AML-193 (cell line): ENCODE measurements around the gene MORN1.
"Not testable (repeated sequence)": the region's sequence is repeated elsewhere in the genome, so short reads cannot be mapped to it uniquely, and the experiment has no call there.

ENCODE experiments used
- DNase-seq, 2 experiments: peaks; one replicate each; lab custom pipeline; 2025; lab: John Stamatoyannopoulos, UW

The MORN1 gene

GRCh38 chr1:2337081-2337480, 54.3 kb downstream of the MORN1 start:
- DNase-seq = no peak

DNA sequence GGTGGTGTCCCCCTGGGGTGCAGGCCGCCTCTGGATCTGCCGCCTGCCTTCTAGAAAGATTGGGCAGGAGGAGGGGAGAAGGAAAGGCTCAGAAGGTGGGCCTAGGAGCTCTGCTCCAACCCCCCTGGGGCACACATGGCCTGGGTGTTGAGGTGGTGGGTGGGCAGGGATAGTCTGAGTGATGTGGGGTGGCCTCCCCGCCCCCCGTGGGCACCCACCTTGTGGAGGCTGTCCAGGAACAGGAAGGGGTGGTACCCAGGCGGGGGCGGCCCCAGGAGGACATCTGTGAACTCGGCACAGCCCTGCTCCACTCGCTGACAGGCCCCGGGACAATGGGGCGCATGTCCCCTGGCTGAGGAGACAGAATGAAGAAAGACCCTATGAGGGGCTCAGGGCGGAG, 54.9 kb downstream of the MORN1 start:
- DNase-seq = no peak

DNA sequence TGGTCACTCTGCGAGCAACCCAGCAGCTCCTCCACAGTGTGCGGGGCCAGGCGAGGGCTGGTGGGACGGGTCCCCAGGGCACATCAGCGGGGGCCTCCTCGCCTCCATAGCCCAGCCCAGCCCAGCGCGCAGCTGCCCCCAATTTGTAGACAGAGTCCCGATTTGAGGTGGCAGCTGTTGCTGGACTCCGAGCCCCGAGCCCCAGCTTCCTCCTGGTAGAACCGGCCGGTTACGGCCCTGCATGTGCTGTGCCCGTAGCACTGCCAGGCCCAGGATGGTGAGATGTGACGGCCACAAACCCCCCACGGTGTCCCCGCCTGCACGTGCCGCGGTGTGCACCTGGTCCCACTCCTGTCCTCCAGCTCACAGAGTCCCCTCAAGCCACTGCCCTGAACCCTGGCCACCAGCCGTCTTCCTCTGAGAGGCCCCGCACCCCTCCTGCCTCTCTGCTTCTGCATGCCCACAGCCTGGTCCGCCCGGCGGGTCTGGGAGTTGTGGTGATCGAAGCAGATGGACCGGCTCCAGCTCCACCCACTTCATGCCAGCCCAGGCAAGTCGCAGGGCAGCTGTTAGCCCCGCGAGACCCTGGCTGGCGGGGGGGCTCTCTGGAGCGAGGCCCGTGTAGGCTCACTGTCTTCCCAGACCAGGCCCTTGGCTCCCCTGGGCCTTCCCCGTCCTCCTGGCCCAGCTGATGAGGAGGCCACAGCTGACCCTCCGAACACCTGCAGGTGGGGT, 55.5 kb downstream of the MORN1 start:
- no peak for DNase-seq

DNA sequence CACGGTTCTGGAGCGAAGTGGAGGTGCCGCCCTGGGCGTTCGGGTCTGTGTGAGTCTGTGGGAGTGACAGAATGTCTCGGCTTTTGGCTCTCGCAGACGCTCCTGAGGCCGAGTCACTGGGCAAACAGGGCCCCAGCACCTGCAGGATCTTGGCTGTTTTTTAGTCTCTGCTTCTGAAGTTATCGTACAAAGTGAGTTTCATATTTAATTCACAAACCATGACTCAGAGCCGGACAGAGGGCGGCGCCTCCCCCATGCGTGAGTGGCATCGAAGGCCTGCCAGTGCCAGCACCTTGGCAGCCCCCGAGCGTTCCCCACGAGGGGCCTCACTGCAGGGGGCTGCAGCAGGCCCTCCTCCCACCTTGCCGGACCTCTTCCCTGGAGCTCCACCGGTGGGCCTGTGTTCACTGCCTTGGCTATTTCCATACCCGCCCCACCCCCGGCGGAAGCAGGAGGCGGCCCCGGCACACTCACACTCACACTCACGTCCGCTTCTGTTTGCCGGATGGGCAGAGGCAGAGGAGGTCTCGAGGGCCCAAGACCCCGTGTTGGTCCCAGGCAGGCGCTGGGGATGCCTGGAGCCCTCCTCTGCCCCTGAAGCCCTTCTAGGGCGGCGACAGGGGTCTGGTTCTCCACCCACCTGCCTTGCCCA, 56.3 kb downstream of the MORN1 start:
- no peak for DNase-seq

- DNase-seq = no peak
Observed at GRCh38 chr1:2334366-2334765, 57.0 kb downstream of the MORN1 start.

DNA sequence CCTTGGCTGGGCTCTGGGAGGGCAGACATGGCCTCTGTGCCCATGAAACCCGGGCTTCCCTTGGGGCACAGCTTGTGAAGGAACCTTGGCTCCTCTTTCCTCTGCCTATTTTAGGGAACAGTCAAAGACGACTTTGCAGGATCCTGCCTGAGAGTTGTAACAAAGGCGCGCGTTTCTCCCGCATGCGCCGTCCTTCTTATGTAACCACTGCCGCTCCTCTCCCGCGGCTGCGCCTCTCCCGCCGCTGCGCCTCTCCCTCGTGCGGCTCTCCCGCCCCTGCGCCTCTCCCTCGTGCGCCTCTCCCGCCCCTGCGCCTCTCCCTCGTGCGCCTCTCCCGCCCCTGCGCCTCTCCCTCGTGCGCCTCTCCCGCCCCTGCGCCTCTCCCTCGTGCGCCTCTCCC, 59.8 kb downstream of the MORN1 start:
- not testable (repeated sequence) for DNase-seq

- no peak for DNase-seq
Observed at GRCh38 chr1:2331200-2331544, 60.2 kb downstream of the MORN1 start.

- no peak for DNase-seq
Observed at GRCh38 chr1:2330519-2331199, 60.7 kb downstream of the MORN1 start.

DNA sequence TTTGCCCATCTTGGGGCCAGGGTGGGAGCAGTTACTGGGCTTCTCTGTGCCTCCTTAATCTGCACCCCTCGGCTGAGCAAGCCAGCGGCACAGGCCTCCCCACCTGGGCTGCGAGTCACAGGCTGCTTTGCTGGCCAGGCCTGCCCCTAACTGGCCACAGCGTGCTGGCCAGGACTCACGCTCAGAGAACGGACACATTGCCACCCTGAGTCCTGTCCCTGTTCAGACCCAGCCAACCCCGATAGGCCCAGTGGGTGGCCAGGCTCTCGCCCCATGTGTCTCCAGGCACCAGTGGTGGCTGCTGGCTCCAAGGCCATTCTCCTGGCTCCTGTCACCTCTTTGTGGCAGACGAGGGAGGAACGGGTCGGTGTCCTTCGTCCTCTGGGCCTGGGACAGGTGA, 61.3 kb downstream of the MORN1 start:
- no peak for DNase-seq

DNA sequence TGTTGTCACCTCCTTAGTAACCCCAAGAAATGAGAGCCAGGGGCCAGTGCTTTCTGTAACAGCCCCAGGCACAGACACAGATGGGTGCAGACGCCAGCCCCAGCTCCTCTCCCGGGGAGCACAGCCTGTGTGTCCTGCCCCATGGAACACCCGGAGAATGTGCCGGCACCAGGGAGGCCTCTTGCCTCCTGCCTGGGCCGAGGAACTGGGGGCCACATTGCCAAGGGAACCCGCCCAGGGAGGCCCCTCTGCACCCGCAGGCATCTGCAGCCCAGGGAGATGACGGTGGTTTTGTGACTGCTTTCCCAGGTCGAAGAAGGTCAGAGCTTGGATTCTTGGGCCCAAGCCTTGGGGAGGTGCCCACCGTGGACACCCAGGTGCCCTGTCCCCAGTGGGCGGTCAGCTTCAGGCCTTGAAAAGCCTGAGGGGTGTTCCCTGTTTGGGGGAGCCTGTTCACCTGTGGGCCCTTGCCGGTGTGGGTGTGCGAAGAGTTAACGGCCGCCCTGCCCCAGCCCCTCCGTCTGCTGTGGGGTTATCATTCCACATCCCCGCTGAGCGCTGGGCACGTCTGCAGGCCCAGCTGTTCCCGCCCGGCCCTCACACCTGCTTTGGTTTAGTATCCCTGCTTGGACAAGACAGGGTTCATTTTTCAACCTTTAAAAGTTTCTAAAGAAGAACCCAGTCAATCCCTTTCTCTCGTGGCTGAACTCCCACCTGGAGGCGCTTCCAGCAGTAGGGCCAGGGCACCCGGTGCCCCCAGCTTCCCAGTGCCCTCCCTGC, 62.5 kb downstream of the MORN1 start:
- DNase-seq = no peak

DNA sequence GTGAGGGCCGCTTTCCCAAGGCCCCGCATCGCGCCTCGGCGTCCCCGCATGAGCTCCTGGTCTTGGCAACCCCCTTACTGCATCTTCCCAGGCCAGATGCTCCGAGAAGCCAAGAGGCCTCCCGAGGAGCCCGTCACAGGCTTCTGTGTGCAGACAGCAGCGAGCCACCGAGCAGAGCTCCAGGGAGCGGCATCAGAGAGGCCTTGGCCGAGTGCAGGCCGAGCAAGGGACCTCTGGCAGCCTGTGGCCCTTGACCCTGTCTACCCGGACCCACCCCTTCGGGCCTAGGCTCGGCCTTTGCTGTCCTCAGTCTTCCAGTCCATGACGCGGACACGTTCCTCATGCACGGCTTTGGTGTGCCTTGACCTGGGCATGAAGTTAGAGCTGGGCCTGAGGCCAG, 63.5 kb downstream of the MORN1 start:
- no peak for DNase-seq

DNA sequence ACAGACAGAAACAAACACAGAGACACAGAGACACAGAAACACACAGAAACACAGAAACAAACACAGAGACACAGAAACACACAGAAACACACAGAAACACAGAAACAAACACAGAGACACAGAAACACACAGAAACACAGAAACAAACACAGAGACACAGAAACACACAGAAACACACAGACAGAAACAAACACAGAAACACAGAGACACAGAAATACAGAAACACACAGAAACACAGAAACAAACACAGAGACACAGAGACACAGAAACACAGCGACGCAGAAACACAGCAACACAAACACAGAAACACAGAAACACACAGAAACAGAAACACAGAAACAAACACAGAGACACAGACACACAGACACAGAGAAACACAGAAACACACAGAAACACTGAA, 64.2 kb downstream of the MORN1 start:
- DNase-seq = not testable (repeated sequence)

DNA sequence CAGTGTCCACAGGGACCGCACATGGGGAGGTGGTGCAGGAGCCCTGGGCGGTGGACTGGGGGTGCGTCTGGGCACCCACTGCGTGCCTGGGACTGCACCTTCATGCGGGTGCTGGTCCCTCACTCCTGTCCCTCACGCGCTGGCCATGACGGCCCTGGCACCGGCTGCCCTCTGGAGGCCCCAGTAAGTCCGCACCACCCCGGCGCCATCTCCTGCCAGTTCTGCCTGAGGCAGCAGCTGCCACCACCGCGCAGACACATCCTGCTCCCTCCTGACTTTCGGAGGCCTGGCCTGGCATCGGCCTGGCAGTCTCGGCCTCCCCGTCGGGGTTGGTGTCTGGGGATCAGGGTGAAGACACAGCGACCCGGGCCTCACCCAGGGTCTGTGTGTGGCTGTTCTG, 64.8 kb downstream of the MORN1 start:
- DNase-seq = no peak

GRCh38 chr1:2324553-2325366, 66.6 kb downstream of the MORN1 start:
- no peak for DNase-seq

DNA sequence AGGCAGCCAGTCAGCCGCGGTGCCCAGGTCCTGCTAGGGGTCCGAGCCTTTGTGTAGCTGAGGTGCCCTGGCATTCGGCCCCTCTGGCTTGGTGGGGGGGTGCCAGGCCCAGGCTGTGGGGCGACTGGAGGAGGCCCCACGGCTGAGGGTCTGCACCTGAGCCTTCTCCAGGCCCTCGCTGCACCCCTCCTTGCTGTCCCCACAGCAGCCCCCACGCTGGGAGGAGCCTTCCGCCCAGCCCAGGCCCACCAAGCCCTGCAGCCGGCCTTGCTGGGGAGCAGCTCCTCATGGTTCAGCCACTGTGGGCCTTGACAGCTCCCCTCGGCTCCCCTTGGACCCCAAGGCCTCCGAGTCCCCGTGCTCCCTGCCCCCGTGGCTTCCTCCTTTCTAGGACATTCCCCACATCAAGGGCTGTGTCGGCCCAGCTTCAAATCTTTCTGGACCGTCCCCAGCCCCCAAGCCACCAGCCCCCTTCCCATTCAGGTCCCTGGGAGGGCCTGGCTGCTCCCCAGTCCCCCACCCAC, 67.8 kb downstream of the MORN1 start:
- DNase-seq = no peak

DNA sequence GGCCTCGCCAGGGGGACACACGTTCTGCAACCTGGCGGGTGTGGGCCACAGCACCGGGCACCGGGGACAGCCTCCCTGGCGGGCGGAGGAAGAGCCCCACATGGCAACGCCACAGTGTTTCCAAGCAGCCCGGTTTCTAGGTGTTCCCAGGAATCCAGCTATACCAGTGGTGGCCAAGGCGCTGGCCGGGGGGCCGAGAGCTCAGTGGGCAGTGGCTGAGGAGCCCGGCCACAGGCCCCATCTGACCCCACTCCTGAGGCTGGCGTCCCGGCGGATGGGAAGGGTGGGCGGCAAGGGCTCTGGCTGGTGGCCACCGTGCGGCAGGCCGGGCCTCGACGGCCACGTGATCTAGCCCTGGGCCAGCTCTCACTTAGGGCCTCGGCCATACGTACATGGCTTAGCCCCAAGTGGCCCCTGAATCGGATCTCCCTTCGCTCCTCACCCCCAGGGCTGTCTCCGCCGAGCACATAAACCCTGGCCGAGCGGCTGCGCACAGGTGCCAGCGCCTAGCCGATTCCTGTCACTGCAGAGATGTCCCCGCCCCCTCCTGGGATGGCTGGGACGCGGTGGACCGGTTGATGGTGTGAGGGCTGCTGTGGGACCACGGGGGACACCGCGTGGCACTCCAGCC, 68.7 kb downstream of the MORN1 start:
- no peak for DNase-seq

DNA sequence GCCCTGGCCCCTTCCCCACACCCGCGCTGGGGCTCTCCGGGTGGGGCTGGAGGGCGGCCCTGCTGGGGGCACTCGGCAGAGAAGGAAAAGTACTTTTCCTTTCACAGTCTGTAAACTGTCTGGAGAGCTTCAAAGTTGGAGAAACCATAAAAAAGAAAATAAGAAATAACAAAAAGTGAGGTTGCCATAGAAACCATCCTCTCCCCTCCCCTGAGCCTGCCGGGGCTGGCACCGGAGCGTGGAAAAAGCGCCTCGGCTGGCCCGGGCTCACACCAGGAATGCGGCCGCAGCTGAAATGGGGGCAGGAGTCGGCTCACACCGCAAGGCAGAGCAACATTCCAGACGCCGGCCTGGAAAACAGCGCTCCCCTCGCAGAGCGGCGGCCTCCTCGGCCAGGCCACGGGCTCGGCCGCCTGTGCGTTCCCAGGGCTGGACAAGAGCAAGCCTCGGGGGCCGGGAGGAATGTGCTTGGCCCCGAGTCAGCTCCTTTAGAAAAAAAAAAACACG, 69.2 kb downstream of the MORN1 start:
- no peak for DNase-seq

- no peak for DNase-seq
Observed at GRCh38 chr1:2320760-2321667, 70.3 kb downstream of the MORN1 start.

DNA sequence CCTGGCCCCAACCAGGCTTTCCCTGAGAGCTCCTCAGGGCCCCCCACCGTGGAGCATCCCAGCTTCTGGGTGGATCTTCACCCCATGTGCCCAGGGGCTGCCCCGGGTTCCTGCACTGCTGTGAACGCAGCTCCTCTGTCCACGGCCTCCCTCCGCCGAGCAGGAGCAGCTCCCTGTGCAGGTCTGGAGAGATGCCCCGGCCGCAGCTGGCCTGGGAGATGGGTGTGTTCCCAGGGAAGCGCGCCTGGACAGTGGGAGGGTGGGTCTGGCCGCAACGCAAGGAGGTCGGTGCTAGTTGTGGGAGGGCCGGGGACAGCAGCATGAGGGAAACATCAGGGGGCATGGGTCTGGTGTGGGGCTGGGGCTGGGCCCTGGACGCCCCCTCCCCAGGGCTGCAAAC, 71.3 kb downstream of the MORN1 start:
- DNase-seq = no peak

DNA sequence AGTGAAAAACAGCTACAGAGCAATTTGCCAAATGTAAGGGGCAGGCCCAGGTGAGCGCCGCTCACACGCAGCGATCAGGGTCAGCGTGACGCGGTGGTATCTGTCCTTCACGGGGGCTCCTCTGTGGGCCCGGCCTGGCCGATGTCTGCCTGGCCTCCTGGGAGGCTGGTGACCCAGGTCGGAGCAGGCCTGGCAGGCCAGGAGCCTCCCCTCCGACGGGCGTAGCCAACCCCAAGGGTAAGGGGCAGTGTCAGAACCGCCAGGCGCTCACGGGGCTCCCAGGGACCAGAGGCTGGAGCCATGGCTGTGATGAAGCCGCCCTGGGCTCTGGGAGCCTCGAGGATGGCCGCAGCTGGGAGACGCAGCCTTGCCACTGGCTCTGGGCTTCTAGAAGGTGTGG, 72.1 kb downstream of the MORN1 start:
- no peak for DNase-seq
